IPS-15b (cell line): ENCODE results near the gene TEX2.

ENCODE experiments used
- H3K27me3 ChIP-seq: one replicate; pipeline ENCODE4 v1.6.1; 2013; ENCODE audit warnings: low read length; ENCODE audit not compliant: control insufficient read depth, insufficient read depth
- H3K36me3 ChIP-seq: one replicate; pipeline ENCODE4 v1.6.1; 2013; ENCODE audit warnings: low read length; ENCODE audit not compliant: control insufficient read depth, insufficient read depth
- H3K4me1 ChIP-seq: one replicate; pipeline ENCODE4 v1.6.1; 2013; ENCODE audit warnings: mild to moderate bottlenecking, low read length; ENCODE audit not compliant: control insufficient read depth, insufficient read depth
- H3K4me3 ChIP-seq: one replicate; pipeline ENCODE4 v1.5.1; 2013; ENCODE audit warnings: low read depth, low read length
- H3K9ac ChIP-seq: one replicate; pipeline ENCODE4 v1.6.1; 2013; ENCODE audit warnings: low read depth, mild to moderate bottlenecking, low read length
- H3K9me3 ChIP-seq: one replicate; pipeline ENCODE4 v1.6.1; 2013; ENCODE audit warnings: mild to moderate bottlenecking, low read length; ENCODE audit not compliant: control insufficient read depth, insufficient read depth

Gene TEX2

DNA sequence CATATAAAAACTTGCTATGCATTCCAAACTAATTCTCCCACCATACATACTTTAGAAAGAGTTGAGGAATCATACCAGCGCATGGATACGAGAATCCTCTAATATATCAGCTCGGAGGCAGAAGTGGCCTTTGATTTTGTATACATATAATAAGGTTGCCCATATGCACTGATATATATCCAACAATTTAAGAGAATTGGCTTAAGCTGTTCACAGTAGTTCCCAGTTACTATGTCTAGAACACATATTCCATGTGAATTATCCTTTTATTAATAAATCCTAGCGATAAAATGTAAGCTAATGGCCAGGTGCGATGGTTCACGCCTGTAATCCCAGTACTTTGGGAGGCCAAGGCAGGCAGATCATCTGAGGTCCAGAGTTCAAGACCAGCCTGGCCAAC is 113.9 kb downstream of the TEX2 start:
- no peaks in the 10 kb centered on the region for H3K9me3 ChIP-seq
- H3K36me3 ChIP-seq: peaks cover 9% of the 10 kb centered on the region
- no peaks in the 10 kb centered on the region for H3K27me3 ChIP-seq
- no peak overlapping the region for H3K9ac ChIP-seq
- H3K4me3 ChIP-seq: no peak overlapping the region
- H3K4me1 ChIP-seq: peaks cover 7% of the 10 kb centered on the region

DNA sequence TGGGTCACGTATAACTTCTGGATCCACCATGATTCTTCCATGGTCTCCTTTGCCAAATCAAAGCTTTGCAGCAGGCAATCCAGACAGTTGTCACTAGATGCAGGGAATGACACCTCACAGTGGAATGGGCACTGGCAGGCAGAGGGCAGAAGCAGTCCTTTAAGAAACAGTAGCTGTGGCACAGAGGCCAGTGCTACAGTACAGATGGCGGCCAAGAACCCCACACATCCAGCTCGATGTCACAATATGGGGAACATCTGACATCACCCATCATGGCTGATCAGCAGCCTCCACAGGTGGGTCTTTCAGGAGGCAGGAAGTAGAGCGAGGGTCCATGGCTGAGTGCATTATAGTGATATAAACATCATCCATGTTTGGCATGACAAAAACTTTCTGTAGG is 114.4 kb downstream of the TEX2 start:
- Histone ChIP-seq H3K9me3 (no peaks in the 10 kb centered on the region), H3K4me3 (no peak overlapping the region), H3K36me3 (peaks cover 9% of the 10 kb centered on the region), H3K27me3 (no peaks in the 10 kb centered on the region), H3K9ac (no peak overlapping the region), H3K4me1 (peaks cover 7% of the 10 kb centered on the region)

DNA sequence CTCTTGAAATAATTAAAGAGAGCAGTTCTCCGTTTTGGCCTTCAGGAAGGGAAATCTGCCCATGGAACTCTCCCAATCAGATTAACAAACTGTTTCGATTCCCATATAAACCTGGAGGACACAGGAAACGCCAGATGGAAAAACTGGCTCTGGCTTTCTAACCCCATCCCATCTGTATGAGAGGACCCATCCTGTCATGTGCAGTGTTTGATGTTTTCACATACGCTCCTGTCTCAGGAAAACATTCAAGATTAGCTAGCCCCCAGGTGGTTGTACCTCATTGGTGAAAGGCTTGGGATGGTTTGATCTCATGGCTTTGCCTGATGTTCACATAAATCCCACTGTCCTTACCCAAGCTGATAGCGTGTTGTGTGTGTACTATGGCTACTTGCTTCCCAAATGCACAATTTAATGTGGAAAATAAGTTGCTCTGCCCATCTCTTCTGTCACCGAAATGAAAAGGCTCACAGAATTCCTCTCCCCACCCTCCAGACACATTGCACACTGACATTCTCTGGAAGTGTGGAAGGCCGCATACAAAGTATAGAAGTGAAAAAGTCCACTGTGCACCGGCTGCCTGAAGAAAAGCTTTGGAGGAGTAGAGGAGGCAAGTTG is 114.9 kb downstream of the TEX2 start:
- Histone ChIP-seq H3K36me3 (peaks cover 9% of the 10 kb centered on the region), H3K9me3 (no peaks in the 10 kb centered on the region), H3K27me3 (no peaks in the 10 kb centered on the region), H3K9ac (no peak overlapping the region), H3K4me3 (no peak overlapping the region), H3K4me1 (peaks cover 7% of the 10 kb centered on the region)

DNA sequence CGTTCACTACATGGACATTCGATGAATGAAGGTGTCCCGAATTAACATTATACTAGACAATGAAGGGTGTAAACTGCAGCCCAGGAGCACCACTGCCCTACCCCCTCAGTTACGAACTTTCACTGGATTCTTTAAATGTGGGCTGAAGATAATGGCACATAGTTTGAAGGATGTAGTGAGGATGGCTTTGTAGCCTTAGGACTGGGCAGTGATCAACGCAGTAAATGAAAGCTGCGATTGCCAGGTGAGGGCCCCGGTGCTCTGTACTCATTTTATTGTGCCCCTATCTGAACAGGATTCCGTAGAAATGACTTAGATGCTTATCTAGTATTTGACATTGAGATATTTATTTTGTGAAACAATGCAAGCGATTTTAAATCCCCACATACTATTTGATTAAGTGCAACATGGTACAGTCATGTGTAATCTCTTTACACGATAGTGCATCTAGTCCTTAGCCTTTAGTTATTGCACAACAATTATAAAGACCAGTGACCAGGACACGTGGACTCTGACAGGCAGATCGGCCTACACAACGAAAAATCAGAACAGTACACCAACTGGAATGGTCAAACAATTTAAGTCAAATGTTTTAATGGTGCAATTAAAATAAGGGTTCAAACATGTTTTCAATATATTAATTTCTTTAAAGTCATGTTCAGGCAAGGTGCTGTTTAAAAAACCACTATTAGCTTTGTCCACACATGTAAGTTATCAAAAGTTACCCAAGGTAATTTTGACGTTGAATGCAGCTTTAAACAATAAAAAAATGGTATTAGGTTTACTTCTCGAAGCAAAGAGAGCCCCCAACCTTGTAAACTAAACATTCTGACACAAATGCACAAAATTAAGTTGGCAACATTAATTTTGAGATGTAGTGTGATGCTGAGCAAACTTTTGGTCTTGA is 115.7 kb downstream of the TEX2 start:
- Histone ChIP-seq H3K36me3 (peaks cover 9% of the 10 kb centered on the region), H3K9ac (peak overlapping the region; percentile 99)

DNA sequence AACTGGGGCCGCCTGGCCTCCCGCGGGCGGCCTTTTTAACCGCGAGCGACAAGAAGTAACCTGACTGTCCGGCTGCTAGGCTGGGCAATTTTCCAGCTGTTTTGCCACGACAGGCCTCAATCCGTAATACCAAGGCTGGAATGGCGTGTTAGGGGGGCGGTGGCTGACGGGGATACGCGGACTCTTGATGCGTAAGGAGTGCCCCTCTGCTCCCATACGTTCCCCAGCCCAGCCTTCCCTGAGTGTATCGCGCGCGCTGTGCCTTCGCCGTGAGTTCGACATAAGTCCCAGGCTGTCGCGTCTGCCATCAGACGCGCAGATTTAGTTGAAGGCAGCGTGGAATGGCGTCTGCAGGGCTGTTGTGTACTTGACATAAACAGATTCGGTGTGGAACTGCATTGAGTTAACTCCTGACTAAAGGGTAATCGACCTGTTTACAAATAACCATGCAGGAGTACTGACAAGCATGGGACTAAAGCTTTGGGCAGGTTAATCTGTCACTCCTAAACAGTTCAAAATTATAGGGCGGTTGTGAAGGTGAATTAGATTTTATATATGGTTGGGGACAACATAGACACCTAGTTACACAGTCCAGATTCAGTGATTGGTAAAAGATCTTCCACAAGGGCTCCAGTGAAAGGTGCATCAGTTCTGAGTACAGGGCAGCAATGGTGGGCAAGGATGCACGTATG is 116.5 kb downstream of the TEX2 start:
- Histone ChIP-seq H3K4me1 (peaks cover 7% of the 10 kb centered on the region), H3K9ac (peak overlapping the region; percentile 99), H3K27me3 (no peaks in the 10 kb centered on the region), H3K36me3 (peaks cover 9% of the 10 kb centered on the region), H3K9me3 (no peaks in the 10 kb centered on the region), H3K4me3 (peak overlapping the region; percentile 90)

More for the DNA sequence above, 115.7 kb downstream of the TEX2 start:
- Histone ChIP-seq H3K27me3 (no peaks in the 10 kb centered on the region), H3K4me1 (peaks cover 7% of the 10 kb centered on the region), H3K4me3 (peak overlapping the region; percentile 90), H3K9me3 (no peaks in the 10 kb centered on the region)

DNA sequence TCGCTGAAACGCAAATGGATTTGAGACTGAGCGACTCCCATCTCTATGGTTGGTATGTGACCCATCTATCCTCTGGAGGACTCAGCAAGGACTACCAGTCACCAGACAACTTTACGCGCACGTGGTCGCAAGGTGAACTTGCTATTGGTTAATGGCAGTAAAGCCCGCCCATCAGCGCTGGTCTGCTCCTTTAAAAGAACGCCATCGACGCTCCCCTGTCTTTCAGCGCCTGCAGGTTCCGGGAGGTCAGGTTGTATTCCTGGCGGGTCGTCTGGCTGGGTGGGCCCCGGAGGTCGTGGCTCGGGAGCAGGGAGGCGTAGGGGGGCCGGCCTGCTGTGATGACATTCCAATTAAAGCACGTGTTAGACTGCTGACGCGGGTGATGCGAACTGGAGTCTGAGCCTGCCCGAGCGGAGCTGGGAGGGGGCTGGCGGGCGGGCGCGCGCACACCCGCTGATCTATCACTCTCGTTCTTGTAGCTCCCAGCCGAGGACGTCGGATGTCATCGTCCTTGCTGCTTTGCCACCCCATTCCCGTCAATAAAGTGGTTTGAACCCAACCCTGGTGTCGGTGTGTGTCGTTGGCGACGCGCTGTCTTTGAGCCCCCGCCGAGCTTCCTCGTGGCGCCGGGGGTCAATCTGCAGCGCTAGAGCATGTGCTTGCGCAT is 117.2 kb downstream of the TEX2 start:
- no peaks in the 10 kb centered on the region for H3K9me3 ChIP-seq
- peaks cover 9% of the 10 kb centered on the region for H3K36me3 ChIP-seq
- H3K4me3 ChIP-seq: peak overlapping the region; percentile 90
- peaks cover 7% of the 10 kb centered on the region for H3K4me1 ChIP-seq
- peak overlapping the region; percentile 99 for H3K9ac ChIP-seq
- no peaks in the 10 kb centered on the region for H3K27me3 ChIP-seq

DNA sequence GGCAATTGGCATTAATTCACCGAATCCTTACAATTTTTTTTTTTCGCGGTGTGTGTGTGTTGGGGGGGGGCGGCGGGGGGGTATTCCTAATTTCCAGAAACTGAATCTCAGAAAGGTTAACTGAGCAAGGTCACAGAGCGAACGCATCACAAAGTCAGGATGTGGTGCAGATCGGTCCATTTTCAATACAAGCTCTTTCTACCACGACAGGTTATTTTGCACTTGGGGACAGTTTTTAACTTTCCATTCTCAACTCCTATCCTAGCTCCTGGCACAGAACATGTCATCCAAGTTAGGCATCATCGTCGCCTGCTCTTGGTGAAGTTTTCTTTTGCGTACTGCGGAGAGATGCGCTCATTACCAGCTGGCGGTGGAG is 117.7 kb downstream of the TEX2 start:
- H3K9ac ChIP-seq: no peak overlapping the region
- H3K9me3 ChIP-seq: no peaks in the 10 kb centered on the region
- H3K36me3 ChIP-seq: peaks cover 9% of the 10 kb centered on the region

DNA sequence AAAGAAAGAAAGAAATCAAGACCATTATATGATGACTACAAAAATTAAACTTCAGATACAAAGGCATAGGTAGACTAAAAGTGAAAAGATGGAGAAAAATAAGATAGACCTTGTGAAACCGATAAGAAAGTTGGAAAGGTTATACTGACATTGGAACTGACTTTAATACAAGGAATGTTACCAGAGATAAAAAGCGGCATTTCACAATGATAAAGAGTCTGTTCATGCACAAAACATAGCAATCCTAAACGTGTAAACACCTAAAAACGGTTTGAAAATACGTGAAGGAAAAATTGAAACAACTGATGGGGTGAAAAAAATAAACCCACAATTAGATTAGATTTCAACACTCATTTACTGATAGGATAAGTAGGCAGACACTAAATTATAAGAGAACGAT is 123.5 kb downstream of the TEX2 start:
- Histone ChIP-seq H3K4me1 (no peaks in the 10 kb centered on the region), H3K4me3 (no peak overlapping the region), H3K27me3 (no peaks in the 10 kb centered on the region), H3K9ac (no peak overlapping the region), H3K9me3 (no peaks in the 10 kb centered on the region), H3K36me3 (no peaks in the 10 kb centered on the region)

More for the DNA sequence above, 117.7 kb downstream of the TEX2 start:
- Histone ChIP-seq H3K4me1 (peaks cover 7% of the 10 kb centered on the region), H3K27me3 (no peaks in the 10 kb centered on the region), H3K4me3 (peak overlapping the region; percentile 90)

DNA sequence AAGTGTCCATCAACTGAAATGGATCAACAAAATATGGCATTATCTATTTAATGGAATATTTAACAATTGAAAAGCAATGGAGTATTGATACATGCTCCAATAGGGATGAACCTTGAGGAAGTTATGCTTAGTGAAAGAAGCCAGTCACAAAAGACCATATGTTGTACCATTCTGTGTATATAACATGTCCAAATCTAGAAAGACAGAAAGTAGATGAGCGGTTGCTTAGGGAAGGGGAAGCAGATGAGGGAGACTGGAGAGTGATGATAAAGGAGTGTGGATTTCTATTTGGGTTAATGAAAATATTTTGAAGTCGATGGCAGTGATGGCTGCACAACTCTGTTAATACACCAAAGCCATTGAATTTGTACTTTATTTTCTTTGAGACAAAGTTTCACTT is 124.6 kb downstream of the TEX2 start:
- Histone ChIP-seq H3K4me1 (no peaks in the 10 kb centered on the region), H3K9ac (no peak overlapping the region), H3K9me3 (no peaks in the 10 kb centered on the region), H3K36me3 (no peaks in the 10 kb centered on the region), H3K27me3 (no peaks in the 10 kb centered on the region), H3K4me3 (no peak overlapping the region)

DNA sequence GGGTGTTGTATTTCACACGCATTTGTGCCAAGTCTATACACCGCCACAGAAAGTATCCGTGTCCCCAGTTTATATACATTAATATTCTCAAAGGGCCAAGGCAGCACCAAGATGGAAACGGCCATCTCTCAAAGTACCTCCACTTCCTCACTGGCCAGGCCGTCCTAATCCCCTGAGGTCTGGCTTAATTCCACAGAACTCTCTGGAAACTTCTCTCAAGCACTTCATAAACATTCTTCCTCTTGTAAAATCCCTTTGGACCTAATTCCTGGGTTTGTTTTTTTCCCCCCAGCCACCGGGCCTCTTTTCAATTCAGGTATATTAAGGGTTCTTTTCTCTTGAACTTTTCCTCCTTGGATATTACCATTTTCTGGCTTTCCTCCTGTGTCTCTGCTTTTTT is 128.1 kb downstream of the TEX2 start:
- Histone ChIP-seq H3K27me3 (peaks cover 15% of the 10 kb centered on the region), H3K36me3 (no peaks in the 10 kb centered on the region), H3K9me3 (no peaks in the 10 kb centered on the region), H3K4me1 (no peaks in the 10 kb centered on the region), H3K9ac (no peak overlapping the region), H3K4me3 (no peak overlapping the region)

DNA sequence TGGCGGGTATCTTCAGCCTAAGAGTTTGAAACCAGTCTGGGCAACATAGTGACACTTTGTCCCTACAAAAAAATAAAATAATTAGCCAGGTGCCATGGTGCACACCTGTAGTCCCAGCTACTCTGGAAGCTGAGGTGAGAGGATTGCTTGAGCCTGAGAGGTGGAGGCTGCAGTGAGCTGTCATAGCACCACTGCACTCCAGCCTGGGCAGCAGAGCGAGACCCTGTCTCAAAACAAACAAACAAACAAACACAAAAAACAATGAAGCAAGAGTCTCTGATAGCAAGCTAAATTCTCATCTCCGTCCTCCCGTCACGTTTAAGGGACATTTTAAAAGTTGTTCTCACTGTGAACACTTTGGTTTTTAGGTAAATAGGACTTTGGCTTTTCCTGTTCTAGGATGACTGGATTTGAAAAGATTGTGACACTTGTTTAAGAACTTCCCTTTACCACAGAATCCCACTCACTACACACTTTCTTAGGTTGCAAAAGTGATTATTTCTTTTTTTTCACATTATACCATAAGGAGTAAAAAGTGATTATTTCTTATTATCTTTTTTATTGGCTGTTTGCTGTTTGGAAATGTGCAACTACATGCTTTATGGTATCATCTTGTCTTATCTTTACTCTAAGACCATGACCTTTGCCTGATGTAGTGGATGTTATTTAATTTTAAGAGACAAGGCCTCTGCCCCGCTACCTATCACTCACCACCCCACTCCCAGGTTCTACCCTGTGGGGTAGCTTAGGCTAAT is 128.7 kb downstream of the TEX2 start:
- Histone ChIP-seq H3K36me3 (no peaks in the 10 kb centered on the region), H3K9ac (no peak overlapping the region), H3K9me3 (no peaks in the 10 kb centered on the region), H3K4me3 (no peak overlapping the region), H3K4me1 (no peaks in the 10 kb centered on the region), H3K27me3 (peaks cover 15% of the 10 kb centered on the region)
